ENCODE measurements around the gene ZNF407.
A peak's percentile ranks its signal among the peaks of the same experiment; 100 is the strongest.

Gene ZNF407

DNA sequence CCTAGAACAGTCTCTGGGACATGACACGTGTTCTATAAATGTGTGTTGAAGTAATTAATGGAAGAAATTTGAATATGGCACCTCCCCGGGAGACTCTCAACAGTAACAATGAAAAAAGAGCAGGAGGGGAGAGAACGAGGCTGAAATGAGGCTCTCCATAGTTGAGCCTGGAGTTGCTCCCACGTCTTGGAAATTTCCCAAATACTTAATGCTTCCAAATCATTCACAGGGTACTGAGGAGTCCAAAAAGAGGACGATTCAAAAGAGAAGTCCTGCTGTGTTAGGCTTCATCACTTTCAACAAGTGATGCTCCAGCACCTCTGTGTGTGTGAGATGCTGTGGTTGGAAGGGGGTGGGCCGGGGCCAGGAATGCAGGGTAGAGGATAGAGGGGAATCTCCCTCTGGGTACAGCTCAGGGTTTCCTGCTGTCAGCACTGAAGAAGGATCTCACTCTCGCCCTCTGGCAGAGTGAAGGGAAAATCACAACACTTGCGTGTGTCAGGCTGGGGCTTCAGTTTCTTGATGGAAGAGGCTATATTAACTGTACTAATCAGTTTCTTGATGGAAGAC lies 18.1 kb upstream of the ZNF407 start:
- no peak for DNase-seq (ENCODE audit: low read depth in 2 of 2, low spot score in 1 of 2)

DNA sequence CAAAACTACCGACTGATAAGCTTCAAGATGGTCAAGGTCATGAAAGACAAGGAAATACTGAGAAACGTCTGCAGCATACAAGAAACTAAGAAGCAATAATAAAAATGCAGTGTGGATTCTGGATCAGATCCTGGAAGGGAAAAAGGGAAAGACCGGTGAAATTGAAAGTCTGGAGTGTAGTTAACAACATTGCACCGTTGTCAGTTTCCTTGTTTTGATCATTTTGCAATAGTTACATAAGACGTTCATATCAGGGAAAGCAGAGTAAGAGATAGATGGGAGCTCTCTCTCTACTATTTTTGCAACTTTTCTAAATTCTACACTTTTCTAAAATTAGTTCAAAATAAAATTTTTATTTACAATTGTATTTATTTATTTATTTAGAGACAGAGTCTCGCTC lies 15.0 kb upstream of the ZNF407 start:
- DNase-seq (ENCODE audit: low read depth in 2 of 2, low spot score in 1 of 2), result no peak

DNA sequence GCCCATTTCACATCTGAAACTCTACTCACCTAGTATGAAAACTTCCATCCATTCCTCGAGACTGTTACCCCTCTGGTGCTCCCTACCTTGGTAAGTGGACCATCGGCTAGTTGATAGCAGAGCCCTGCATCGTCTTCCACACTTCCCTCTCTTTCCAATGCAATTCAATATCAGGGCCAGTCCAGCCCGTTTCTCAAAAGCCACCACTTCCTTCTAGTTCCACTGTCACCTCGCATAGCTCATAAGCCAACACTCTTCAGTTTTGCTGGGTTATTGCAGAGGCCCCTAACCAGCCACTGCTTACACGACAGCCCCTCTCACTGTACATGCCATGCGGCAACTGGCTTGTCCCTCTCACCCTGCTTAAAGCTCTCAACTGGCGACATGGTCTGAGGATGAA lies 10.2 kb upstream of the ZNF407 start:
- DNase-seq (ENCODE audit: low read depth in 2 of 2, low spot score in 1 of 2), result no peak

DNA sequence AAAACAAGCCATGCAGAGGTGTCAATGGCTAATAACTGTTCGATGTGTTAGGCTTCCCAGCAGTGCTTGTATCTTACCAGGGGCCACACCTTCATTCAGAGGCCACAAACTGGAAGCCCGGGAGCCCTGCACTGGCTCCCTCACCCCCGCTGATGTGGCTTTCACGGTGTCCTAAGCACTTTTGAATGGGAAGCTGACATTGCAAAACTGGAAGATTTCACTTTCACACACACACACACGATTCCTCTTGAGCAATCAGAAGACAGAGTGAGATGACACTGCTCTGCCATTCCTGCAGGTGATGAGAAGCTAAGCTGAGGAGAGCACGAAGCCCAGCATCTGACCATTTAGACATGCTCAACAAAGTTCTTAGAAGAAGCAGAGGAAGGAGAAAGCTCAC lies 8.6 kb upstream of the ZNF407 start:
- no peak for DNase-seq (ENCODE audit: low read depth in 2 of 2, low spot score in 1 of 2)

DNA sequence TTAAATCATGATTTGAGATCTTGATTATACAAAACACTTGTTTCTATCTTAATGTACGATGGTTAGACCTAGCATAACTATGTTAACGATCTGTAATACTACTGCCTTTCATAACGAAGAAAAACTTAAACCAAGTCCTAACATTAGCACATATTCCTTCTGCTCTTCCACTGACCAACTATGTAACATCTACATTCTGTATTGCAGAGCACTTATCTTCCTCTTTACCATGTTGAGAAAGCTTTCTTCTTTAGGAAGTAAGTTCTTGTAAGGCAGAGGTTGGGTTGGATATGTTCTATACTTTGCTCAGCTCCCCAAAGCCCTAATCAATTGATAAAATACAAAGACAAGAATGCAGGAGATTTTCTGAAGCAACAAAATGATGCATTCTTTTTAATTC lies 7.9 kb upstream of the ZNF407 start:
- no peak for DNase-seq (ENCODE audit: low read depth in 2 of 2, low spot score in 1 of 2)

DNA sequence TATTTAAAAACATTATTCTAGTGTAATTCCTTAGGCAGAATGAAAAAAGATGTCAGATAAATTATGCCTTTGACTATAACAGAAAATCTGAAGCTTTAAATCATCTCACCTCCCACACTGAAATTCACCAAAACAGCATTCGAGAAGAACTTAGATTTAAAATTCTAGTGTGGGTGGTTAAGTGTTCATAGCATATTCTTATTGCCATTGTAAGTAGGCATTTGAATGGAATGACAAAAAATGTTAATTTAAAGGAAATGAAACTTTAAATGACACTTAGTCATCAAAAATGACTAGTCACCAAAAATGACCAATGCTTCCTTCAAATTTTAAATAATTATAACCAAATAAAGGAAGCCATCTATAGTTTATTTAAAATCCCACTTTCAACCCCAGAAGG lies 7.0 kb upstream of the ZNF407 start:
- DNase-seq (ENCODE audit: low read depth in 2 of 2, low spot score in 1 of 2), result no peak

DNA sequence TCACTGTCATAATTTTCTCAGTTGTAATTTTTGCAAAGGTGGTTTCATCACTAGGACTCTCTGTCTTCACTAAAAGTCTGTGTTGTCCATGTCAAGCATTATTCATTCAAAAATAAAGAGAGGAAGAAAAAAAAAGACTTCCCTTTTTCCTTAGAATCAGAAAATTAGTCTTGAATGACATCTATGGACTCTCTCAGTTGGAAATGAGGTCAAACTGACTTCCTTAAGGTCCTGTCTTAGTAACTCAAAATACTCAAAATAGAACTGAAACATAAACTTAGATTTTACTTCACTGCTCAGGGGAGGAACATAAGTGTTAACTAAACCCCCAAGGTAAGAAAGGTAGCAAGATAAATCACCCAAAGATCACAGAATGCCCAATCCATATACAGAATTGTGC lies 2.2 kb upstream of the ZNF407 start:
- DNase-seq (ENCODE audit: low read depth in 2 of 2, low spot score in 1 of 2), result no peak

DNA sequence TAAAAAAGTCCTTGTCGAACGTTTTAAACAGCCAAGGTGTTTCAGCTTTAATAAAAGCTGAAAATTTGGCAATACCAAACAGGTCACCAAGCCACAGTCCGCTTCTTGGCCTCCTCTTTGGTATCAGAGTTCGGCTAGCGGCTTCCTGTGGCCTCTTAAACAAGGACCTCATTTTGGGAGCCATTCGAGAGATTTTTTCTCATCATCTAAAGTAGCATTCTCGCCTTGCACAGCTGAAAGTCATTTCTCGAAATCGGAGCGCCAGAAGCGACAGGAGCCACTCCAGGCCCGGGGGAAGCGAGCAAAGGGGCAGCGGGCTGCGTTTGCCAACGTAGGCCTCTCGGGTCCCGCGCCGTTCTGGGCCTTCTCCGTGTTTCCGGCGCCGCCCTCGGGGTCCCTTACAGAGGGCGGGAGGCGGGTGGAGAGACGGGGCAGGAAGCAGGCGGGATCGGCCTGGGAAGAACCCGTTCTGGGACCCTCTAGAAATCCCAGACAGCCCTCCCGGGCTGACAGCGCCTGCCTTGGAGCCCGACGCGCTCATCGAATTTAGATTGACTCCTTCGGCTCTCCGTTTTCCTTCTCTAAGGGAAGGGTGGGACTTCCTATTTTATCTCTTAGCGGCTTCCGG lies 522 bp upstream of the ZNF407 start:
- DNase-seq (ENCODE audit: low read depth in 2 of 2, low spot score in 1 of 2), result peak; percentile 42 to 47

DNA sequence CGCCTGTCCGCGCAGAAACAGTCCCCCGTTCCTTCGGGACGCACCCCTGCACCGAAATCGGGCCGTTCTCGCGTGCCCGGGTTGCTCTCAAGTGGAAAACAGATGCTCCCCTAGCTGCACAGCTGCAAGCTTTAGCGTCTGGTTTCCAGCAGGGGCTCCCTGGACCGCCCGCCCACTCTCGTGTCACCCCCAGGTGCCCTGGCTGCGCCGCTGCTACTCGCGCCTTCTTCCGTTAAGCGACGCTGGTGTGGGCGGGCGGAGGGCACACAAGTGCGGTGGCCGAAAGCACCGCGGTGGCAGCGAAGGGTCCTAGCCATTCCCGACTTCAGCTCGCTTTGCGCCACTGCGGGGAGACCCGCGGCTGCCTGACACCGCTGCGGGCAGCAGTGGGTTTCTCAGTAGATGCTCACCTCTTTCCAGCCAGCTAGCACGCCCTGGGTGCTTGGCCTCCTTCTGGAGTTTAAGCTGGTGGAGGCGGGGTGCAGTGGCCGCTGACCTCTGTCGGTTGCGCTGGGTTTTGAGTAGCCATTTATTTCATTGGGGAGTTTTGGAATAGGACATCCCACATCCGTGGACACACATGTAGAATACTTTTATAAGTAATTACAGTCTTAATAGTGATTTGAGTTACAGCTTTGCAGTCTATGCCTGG lies 806 bp downstream of the ZNF407 start:
- peak; percentile 39 to 46 for DNase-seq (ENCODE audit: low read depth in 2 of 2, low spot score in 1 of 2)

DNA sequence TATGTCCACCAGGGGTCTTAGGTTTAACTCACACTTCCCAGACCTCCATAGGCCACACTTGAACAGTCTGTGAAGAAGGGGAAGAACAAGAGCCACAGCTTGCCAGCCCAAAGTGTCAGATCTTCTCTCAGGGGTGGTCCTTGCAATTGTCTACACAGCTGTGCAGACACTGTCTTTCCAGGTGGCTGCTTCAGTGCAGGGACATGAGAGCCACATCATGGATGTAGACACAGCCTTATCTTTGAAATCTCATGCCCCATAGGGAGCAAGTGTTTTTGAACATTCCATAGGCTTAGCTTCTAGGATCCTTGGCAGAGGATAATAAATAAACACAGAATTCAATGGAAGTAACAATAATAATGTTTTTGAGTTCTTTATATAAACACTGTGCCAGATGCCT lies 6.7 kb downstream of the ZNF407 start:
- no peak for DNase-seq (ENCODE audit: low read depth in 2 of 2, low spot score in 1 of 2)

DNA sequence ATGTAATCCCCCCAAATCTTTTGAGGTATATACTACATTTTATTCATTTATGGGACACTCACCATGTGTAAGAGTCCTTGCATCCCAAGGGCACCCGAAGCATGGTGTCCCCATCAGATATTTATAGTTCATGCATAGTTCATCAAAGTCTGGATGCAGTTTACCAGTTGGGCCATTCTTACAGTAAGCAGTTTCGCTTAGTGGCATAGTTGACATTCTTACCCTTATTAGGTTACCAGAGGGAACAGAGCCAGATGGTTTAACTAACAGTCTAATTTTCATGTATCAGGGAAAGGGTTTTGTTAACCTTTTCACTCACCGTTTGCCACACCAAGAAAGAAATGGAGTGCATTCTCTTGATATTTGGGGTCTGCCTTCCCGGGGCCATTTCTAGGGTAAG lies 7.1 kb downstream of the ZNF407 start:
- no peak for DNase-seq (ENCODE audit: low read depth in 2 of 2, low spot score in 1 of 2)

DNA sequence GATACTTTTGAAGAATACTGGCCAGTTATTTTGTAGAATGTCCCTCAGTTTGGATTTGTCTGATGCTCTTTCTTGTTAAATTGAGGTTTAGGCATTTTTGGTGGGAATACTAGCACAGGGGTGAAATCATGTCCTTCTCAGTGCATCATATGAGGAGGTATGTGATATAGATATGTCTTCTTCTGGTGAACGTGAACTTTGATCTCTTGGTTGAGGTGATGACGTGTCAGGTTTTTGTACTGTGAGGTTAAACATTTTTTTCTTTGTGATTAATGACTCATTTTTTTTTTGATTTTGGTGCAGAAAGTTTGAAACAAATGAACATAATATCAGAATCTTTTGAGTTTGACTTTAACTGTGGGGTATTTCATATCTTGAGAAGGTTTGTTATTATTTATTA lies 11.0 kb downstream of the ZNF407 start:
- DNase-seq (ENCODE audit: low read depth in 2 of 2, low spot score in 1 of 2), result no peak

DNA sequence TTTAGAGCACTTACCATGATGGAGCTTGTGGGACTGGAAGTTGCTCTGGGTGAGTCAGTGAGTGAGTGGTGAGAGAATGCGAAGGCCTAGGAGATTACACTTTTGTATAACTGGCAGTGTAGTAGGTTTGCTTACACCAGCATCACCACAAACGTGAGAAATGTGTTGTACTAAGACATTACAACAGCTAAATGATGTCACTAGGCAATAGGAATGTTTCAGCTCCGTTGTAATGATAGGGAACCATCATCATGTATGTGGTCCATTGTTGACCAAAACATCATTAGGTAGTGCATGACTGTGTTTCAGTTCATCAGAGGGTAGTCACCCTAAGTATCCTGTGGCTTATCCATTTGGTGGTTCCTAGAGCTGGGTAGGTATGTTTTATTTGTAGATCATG lies 11.9 kb downstream of the ZNF407 start:
- no peak for DNase-seq (ENCODE audit: low read depth in 2 of 2, low spot score in 1 of 2)

DNA sequence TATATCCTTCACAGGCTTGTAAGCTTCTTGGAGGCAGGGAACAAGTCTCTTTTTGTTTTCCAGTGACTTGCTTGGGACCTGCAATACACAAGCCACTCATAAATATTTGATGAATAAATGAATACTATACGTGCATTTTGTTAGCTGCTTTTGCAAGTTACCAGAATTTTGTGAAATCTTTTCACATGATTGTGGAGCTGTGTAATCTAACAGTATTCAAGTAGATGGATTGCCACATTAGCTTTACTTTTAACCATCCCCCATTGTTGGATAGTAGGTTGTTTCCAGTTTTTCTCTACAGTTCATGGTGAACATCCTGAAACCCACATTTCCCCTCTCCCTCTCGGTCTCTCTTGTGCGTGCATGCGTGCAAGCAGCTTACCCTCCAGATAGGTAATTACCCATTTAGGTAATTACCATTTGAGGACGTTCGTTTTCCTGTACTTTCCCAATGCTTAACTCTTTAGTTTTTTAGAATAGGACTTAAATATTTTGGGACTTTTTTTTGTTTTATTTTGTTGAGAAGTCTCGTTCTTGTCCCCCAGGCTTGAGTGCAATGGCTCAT lies 12.5 kb downstream of the ZNF407 start:
- no peak for DNase-seq (ENCODE audit: low read depth in 2 of 2, low spot score in 1 of 2)

DNA sequence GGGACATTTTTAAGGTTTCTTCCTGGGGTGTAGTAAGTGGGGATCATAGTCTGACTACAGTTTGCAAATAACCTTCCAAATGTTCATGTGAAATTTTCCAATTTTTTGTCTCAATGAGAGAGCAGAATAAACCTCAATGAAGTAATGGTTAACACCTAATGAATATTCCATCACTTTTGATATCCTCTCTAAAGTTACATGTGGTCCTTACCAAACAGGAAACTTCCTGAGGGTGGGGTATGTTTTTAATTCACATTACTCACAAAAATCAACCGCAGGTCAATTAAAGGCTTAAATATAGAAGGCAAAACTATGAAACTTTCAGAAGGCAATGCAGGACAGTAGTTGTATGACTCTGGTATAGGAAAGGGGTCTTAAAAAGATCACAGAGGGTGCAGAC lies 13.2 kb downstream of the ZNF407 start:
- DNase-seq (ENCODE audit: low read depth in 2 of 2, low spot score in 1 of 2), result no peak

DNA sequence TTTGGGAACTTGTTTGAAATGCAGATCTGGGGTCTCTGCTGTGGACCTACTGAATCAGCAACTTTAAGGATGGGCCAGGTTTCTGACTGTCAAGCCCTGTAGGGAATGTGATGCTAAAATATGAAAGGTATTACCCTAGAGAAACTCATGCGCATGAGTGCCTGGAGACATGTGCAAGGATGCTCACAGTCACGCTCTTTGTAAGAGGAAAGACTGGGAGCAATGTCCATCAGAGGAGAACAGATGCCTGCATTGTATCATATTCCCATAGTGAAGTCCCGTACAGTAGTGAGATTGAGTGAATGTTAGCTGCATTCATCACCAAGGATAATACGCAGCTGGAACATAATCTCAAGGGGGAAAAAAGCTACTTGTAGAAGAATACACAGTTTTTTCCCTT lies 14.1 kb downstream of the ZNF407 start:
- DNase-seq (ENCODE audit: low read depth in 2 of 2, low spot score in 1 of 2), result no peak

DNA sequence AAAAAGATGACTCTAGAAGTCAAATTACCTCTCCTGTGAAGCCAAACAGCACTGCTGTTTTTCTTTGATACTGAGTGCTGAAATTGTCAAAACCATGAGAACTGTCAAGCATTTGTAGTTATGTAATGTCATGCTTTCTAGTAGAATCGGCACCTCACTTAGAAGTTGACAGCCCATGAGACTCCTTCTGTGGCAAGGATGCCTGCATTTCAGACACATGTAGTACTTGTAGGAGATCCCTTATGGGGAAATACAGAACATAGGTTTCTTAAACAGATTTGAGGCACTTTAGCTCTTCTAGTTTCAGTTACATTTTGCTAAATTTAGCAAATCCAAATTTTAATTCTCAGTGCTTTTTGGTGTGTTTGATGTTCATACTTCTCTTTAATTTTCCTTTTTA lies 15.7 kb downstream of the ZNF407 start:
- no peak for DNase-seq (ENCODE audit: low read depth in 2 of 2, low spot score in 1 of 2)

DNA sequence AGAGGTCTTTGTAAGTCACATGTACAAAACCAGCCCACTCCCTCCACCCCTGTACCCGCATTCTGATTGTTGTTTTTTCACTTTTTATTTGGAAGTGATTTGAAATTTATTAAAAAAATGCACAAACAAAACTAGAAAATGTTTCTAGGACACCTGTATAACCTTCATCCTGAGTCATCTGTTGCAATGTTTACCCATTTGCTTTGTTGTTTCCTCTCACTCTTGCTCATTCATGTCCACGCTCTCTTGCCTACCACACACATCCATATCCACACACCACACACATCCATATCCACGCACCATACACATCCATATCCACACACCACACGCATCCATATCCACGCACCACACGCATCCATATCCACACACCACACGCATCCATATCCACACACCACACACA lies 18.8 kb downstream of the ZNF407 start:
- no peak for DNase-seq (ENCODE audit: low read depth in 2 of 2, low spot score in 1 of 2)

DNA sequence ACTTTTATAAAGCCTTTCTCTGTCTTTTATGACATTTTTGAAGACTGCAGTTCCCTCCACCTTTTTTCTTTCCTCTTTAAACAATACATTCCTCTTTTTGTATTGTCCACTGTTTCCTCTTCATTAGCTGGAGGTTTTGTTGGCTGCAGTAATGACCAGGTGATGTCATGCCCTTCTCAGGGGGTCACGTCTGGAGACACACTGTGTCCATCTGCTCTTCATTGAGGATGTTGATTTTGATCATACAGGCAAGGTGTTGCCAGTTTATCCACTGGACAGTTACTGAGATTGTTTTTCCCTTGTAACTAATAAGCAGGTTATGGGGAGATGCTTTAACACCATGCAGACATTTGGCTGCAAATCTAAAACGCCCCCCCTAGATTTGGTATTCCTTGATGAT lies 19.8 kb downstream of the ZNF407 start:
- DNase-seq (ENCODE audit: low read depth in 2 of 2, low spot score in 1 of 2), result no peak

DNA sequence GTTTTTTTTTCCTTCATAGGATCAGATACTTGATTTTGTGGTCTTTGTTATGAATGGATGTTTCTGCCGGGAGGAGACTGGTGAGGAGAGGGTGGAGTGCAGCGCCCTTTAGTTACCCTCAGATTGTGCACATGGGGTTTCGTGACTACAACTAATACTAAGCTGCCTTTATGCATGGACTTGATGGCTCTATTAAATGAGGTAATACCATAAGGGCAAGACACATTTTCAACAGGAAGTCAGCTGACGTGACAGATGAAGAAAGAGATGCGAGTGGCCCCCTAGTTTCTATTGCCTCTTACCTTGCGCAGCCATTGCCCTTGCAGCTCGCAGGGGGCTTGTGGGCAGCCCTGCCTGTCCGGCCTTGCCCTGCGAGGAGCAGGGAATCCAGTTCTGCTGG lies 24.4 kb downstream of the ZNF407 start:
- DNase-seq (ENCODE audit: low read depth in 2 of 2, low spot score in 1 of 2), result no peak

DNA sequence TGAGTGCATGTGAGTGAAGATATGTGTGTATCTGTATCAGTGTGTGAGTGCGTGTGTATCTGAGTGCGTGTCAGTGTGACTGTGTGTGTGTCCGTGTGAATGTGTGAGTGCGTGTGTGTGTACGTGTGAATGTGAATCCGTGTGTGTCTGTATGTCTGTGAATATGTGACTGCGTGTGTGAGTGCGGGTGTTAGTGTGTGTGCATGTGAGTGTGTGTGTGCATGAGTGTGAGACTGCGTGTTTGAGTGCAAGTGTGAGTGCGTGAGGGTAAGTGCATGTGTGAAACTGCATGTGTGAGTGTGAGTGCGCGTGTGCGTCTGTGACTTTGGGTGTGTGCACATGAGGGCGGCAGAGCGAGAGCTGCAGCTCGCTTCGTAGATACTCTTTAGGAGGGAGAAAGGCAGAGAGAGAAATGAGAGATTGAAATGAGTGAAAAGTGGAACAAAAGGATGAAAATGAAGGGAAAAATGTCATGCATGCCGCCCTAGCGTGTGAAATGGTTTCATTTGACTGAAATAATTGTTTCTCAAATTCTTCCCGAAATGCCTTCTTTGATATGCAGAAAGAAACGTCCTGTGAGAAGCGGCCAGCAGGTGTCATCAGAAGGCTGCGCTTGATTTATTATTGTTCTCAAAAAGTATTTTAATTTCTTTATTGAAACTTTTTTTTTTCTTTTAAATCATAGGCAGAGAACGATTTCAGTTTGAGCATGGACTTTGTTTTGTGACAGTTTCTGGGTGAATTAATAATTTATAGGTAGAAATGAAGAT lies 25.6 kb downstream of the ZNF407 start:
- no peak for DNase-seq (ENCODE audit: low read depth in 2 of 2, low spot score in 1 of 2)

DNA sequence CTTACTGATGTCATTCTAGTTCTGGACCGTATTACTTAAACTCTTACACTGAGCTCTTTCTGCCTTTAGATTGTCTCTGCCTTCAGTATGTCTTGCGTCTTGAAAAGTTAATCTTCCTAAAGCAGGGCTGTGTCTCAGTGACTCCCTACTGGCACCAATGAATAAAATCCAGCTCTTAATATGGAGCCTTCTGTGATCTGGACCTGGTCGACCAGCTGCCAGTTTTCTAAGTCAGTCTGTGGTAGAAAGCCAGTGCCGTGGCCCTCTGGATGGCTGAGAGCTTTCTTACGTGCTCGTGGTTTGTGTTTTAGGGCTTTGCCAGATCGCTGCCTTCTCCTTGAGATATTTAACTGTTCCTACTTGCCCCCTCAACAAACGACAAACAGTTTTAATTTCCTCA lies 26.8 kb downstream of the ZNF407 start:
- no peak for DNase-seq (ENCODE audit: low read depth in 2 of 2, low spot score in 1 of 2)

Measured in stimulated activated CD8-positive, alpha-beta memory T cell treated with anti-CD3 and anti-CD28 coated beads, Interleukin-4, amount 100 ng/mL, for 1 hour (primary cell).